GM06990 (cell line): ENCODE measurements around the gene ZNF195.

Source experiments
- DNase-seq: peaks from one replicate; pipeline ENCODE4 v3.0.0-alpha.2; 2011; ENCODE audit not compliant: insufficient read length; ENCODE audit errors: extremely low read depth
- H3K27me3 ChIP-seq: replicated peaks from 2 replicates; pipeline ENCODE4 v1.6.0; 2011; ENCODE audit warnings: low read length; ENCODE audit not compliant: control insufficient read depth, insufficient read depth
- H3K36me3 ChIP-seq: 2 replicates; pipeline ENCODE4 v1.5.1; 2011; ENCODE audit warnings: low read length; ENCODE audit not compliant: control insufficient read depth, insufficient read depth
- H3K4me3 ChIP-seq: replicated peaks from 2 replicates; pipeline ENCODE4 v1.5.1; 2011; ENCODE audit warnings: low read depth, mild to moderate bottlenecking, control low read depth, low read length
- CTCF ChIP-seq: IDR thresholded peaks from 2 replicates; pipeline ENCODE4 v1.5.1; 2011; ENCODE audit warnings: low read length, control low read depth, mild to moderate bottlenecking, inconsistent platforms; ENCODE audit not compliant: insufficient read depth, poor library complexity, severe bottlenecking

ZNF195 gene

DNA sequence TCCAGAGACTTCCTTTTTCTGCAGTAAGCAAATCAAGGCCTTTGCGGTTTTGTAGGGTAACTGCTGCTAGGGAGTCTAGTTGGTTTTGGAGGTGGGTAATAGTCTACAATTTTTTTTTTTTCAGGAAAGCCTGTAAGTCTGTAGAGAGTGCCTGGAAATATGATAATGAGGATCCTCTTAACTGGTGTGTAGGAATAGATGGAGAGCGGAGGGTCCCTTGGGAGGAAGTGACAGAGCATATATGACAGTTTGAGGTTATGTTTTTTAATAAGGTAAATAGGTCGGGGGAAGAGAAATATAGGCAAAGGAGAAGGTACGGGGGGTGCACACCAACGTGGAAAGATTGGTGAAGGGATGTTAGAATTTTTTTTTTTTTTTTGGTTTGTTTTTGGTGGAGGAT, 25.9 kb downstream of the ZNF195 start:
- TF ChIP-seq CTCF: no peak
- no peak for DNase-seq
- Histone ChIP-seq H3K27me3 (no peaks in the 10 kb centered on the region), H3K36me3 (no peaks in the 10 kb centered on the region), H3K4me3 (no peak overlapping the region)

DNA sequence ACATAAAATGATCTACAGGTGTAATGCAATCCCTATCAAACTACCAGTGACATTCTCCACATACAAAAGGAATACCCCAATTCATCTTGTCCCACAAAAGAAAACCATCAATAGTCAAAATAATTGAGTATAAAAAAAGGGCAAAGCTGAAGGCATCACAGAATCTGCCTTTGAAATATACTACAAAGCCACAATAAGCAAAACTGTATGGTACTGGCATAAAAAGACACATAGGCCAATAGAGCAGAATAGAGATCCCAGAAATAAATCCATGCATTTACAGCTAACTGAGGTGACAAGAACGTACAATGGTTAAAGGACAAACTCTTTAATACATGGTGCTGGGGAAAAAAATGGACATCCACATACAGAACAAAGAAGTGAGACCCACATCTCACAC, 31.8 kb downstream of the ZNF195 start:
- no peaks in the 10 kb centered on the region for H3K27me3 ChIP-seq
- no peak for DNase-seq
- no peaks in the 10 kb centered on the region for H3K36me3 ChIP-seq
- no peak for TF ChIP-seq CTCF
- H3K4me3 ChIP-seq: no peak overlapping the region

DNA sequence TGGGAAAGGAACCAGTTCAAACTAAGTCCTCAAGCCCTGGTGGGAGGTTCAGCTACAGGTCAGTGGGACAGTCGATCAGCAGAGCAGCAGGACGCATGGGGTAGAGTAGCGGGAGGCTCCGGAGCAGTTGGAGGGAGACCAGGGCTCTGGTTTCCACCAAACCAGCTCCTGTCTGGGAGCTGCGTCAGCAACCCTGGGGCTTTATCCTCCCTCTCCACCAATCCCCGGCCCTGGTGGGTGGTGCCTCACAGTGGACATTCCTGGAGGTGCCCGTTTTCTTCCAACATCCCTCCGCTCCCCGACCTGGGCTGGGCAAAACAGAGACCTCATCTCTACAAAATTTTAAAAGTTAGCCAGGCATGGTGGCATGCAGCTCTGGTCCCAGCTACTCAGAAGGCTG, 32.4 kb downstream of the ZNF195 start:
- Histone ChIP-seq H3K27me3 (no peaks in the 10 kb centered on the region), H3K4me3 (no peak overlapping the region), H3K36me3 (no peaks in the 10 kb centered on the region)
- no peak for DNase-seq
- TF ChIP-seq CTCF: no peak

- no peak overlapping the region for H3K4me3 ChIP-seq
- no peaks in the 10 kb centered on the region for H3K36me3 ChIP-seq
- H3K27me3 ChIP-seq: no peaks in the 10 kb centered on the region
- no peak for DNase-seq
- no peak for TF ChIP-seq CTCF
Observed at GRCh38 chr11:3345736-3346135, 33.2 kb downstream of the ZNF195 start.

DNA sequence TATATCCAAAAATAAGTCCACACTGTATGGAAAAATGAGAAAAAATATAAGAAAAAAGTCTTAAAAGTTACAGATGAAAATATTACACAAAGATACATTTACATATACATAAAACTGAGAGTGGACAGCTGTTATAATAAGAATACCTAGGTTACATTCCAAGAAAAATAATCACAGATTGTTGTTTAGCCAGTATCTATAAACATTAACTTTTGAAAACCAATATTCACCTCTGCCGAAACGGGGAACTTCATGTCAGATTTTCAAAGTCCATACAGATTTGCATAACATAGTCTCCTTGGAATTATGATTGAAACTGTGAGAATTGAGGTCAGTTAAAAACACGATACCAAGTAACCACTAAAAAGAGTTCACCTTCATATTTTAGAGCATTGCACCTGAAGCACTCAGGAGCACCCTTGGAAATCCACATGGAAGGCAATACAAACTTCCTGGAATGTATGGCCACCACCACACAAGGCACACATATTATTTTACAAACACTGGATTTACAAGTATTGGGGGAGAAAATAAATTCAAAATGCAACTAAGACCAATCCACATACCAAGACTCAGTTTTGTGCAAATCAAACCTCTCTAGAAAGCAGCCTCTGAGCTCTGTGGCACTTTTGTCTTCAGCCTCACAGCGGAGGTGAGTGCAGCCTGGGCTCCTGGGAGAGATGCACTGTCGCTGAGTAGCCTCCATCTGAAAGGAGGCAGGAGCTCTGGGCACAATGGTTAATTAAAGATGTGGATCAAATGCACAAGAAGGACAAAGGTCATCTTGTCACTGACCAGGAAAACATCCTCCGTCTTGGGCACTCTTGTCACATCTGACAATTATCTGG, 34.4 kb downstream of the ZNF195 start:
- H3K4me3 ChIP-seq: no peak overlapping the region
- no peak for TF ChIP-seq CTCF
- H3K27me3 ChIP-seq: peaks cover 1% of the 10 kb centered on the region; the same call in 1 of the 2 replicates
- no peaks in the 10 kb centered on the region for H3K36me3 ChIP-seq
- no peak for DNase-seq
